MM.1S (cell line): ENCODE measurements around the gene FMN2.
A peak's percentile ranks its signal among the peaks of the same experiment; 100 is the strongest.

Source experiments
- DNase-seq: peaks from one replicate; pipeline ENCODE4 v3.0.0-alpha.2; 2015
- H2AFZ ChIP-seq: fragments of 300-600 bp; sonication (generic); 2 replicates; pipeline ENCODE4 v1.6.0; 2016; ENCODE audit warnings: antibody characterized with exemption, low read length
- H3F3A ChIP-seq: fragments of 300-600 bp; sonication (generic); 2 replicates; pipeline ENCODE4 v1.6.1; 2016; ENCODE audit warnings: mild to moderate bottlenecking, antibody characterized with exemption, low read length, moderate library complexity, mixed read lengths; ENCODE audit not compliant: insufficient read depth
- H3K27ac ChIP-seq: fragments of 300-600 bp; sonication (generic); 2 replicates; pipeline ENCODE4 v1.5.1; 2016; ENCODE audit warnings: mild to moderate bottlenecking, low read length
- H3K27me3 ChIP-seq: fragments of 300-600 bp; sonication (generic); replicated peaks from 2 replicates; pipeline ENCODE4 v1.6.0; 2016; ENCODE audit warnings: low read length; ENCODE audit not compliant: insufficient read depth
- H3K36me3 ChIP-seq: fragments of 300-600 bp; sonication (generic); replicated peaks from 2 replicates; pipeline ENCODE4 v1.6.1; 2016; ENCODE audit warnings: mild to moderate bottlenecking, low read length, mixed read lengths; ENCODE audit not compliant: insufficient read depth
- H3K4me1 ChIP-seq: fragments of 300-600 bp; sonication (generic); 2 replicates; pipeline ENCODE4 v1.6.1; 2016; ENCODE audit warnings: low read length, mixed read lengths
- H3K4me2 ChIP-seq: fragments of 300-600 bp; sonication (generic); 2 replicates; pipeline ENCODE4 v1.6.0; 2016; ENCODE audit warnings: low read depth, low read length
- H3K4me3 ChIP-seq: fragments of 300-600 bp; sonication (generic); 2 replicates; pipeline ENCODE4 v1.5.1; 2016; ENCODE audit warnings: low read length, mixed read lengths
- H3K79me2 ChIP-seq: fragments of 300-600 bp; sonication (generic); 2 replicates; pipeline ENCODE4 v1.6.1; 2016; ENCODE audit warnings: mixed run types, low read length, mixed read lengths
- H3K9ac ChIP-seq: fragments of 300-600 bp; sonication (generic); 2 replicates; pipeline ENCODE4 v1.6.1; 2016; ENCODE audit warnings: low read length, mixed read lengths
- H3K9me2 ChIP-seq: fragments of 300-600 bp; sonication (generic); replicated peaks from 2 replicates; pipeline ENCODE4 v1.6.1; 2016; ENCODE audit warnings: mild to moderate bottlenecking, low read length, mixed read lengths; ENCODE audit not compliant: insufficient read depth
- H3K9me3 ChIP-seq: fragments of 300-600 bp; sonication (generic); replicated peaks from 2 replicates; pipeline ENCODE4 v1.6.1; 2016; ENCODE audit warnings: mild to moderate bottlenecking, low read length, mixed read lengths; ENCODE audit not compliant: insufficient read depth
- H4K20me1 ChIP-seq: fragments of 300-600 bp; sonication (generic); 2 replicates; pipeline ENCODE4 v1.6.1; 2016; ENCODE audit warnings: mild to moderate bottlenecking, low read length, moderate library complexity, mixed read lengths; ENCODE audit not compliant: insufficient read depth
- EZH2 ChIP-seq: fragments of 300-600 bp; sonication (generic); optimal IDR thresholded peaks from 2 replicates; pipeline ENCODE3; 2017; ENCODE audit warnings: low read depth, mild to moderate bottlenecking, antibody characterized with exemption, low read length, mixed read lengths
- EZH2phosphoT487 ChIP-seq: fragments of 300-600 bp; sonication (generic); IDR thresholded peaks from 2 replicates; pipeline ENCODE4 v1.6.1; 2018; ENCODE audit warnings: antibody characterized with exemption, low read length
- TF ChIP-seq, protein P1 (sequence below): fragments of 300-600 bp; sonication (generic); IDR thresholded peaks from 2 replicates; pipeline ENCODE4 v1.5.1; 2016; ENCODE audit warnings: antibody characterized with exemption, low read length, mixed read lengths

FMN2 gene

DNA sequence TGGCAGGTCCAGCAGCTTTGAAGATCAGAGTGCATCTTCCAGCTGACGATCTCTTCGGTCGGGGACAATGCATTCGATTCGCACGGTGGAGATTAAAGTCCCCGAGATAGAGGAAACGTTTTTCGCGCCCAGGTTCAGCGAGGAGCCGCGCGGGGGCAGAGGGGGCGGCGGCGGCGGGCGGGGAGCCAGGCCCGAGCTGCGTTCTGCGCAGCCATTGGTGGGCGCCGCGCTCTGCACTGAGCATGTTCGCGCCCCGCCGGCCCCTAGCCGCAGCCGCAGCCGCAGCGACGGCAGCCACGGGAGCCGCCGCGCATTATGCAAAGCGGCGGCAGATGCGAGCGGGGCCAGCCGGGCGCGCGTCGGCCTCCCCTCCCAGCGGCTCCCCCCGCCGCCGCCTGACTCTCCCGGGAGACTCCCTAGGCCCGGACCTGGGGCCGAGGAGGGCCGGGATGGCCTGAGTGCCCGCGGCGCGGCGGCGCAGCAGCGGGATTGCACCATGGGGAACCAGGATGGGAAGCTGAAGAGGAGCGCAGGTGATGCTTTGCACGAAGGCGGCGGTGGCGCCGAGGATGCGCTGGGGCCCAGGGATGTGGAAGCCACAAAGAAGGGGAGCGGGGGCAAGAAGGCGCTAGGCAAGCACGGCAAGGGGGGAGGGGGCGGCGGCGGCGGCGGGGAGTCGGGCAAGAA lies at the start of gene FMN2:
Gene FMN2, plus strand, starts transcription at position 270 of the 687 bp plus-strand sequence. Its CDS starts 227 bp downstream, at position 497.
- H3K27me3 ChIP-seq: no peaks in the 10 kb centered on the region
- no peaks in the 10 kb centered on the region for H3K36me3 ChIP-seq
- H3K9ac ChIP-seq: no peak within 1 kb of the TSS
- peak; percentile 58 for DNase-seq
- peak within 1 kb of the TSS; percentile 85 for H3K4me2 ChIP-seq
- H3K4me1 ChIP-seq: no peaks in the 10 kb centered on the region
- H3K79me2 ChIP-seq: no peaks in the 10 kb centered on the region
- no peaks in the 10 kb centered on the region for H3K9me3 ChIP-seq
- H2AFZ ChIP-seq: peak within 1 kb of the TSS; percentile 28; the same call in 1 of the 2 replicates
- no peaks in the 10 kb centered on the region for H3F3A ChIP-seq
- no peak for TF ChIP-seq EZH2phosphoT487
- H3K4me3 ChIP-seq: peak within 1 kb of the TSS; percentile 49
- H3K27ac ChIP-seq: no peak within 1 kb of the TSS
- no peaks in the 10 kb centered on the region for H4K20me1 ChIP-seq
- H3K9me2 ChIP-seq: no peaks in the 10 kb centered on the region

DNA sequence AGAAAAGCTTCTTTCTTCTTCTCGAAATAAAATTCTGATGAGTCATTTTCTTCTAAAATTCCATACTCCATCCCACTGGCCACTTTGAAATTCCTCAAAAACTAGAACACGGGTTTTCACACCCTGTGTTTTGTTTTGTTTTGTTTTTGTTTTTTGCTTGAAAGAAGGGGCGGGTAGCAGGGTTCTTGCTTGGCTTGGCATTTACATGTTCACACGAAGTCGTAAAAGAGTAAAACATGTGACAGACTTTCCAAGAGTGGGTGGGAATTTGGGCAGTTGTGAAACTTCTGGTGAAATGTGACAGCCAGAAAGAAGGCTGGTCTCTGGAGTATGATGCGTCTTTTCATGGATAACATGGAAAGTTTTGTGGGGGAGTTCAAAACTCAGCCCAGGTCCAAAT lies 47.1 kb upstream of the FMN2 start:
- Histone ChIP-seq H3K4me2 (no peak overlapping the region), H3F3A (no peaks in the 10 kb centered on the region), H3K79me2 (no peaks in the 10 kb centered on the region), H3K9me3 (no peaks in the 10 kb centered on the region), H3K4me3 (no peak overlapping the region), H3K36me3 (no peaks in the 10 kb centered on the region), H4K20me1 (no peaks in the 10 kb centered on the region), H3K9ac (no peak overlapping the region), H2AFZ (no peak overlapping the region), H3K9me2 (no peaks in the 10 kb centered on the region), H3K27me3 (no peaks in the 10 kb centered on the region), H3K27ac (no peak overlapping the region), H3K4me1 (no peaks in the 10 kb centered on the region)
- TF ChIP-seq EZH2phosphoT487 (no peak), EZH2 (no peak)
- TF ChIP-seq, protein P1, sequence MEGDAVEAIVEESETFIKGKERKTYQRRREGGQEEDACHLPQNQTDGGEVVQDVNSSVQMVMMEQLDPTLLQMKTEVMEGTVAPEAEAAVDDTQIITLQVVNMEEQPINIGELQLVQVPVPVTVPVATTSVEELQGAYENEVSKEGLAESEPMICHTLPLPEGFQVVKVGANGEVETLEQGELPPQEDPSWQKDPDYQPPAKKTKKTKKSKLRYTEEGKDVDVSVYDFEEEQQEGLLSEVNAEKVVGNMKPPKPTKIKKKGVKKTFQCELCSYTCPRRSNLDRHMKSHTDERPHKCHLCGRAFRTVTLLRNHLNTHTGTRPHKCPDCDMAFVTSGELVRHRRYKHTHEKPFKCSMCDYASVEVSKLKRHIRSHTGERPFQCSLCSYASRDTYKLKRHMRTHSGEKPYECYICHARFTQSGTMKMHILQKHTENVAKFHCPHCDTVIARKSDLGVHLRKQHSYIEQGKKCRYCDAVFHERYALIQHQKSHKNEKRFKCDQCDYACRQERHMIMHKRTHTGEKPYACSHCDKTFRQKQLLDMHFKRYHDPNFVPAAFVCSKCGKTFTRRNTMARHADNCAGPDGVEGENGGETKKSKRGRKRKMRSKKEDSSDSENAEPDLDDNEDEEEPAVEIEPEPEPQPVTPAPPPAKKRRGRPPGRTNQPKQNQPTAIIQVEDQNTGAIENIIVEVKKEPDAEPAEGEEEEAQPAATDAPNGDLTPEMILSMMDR: no peak
- no peak for DNase-seq

DNA sequence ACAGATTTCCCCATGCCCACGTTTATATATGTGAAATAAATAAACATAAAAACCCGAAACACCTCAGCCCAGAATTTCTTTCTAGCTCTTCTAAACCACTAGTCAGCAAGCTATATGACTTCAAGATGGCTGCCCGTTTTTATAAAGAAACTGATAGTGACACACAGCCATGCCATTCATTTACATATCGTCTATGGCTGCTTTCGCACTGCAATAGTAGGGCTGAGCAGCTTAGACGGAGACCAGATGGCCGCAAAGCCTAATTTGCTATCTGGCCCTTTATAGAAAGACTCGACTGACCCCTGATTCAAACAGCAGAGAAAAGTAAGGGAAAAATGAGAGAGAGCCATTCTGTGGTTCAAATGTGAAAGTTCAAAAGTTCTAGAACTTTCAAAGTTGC lies 45.7 kb upstream of the FMN2 start:
- no peaks in the 10 kb centered on the region for H3K36me3 ChIP-seq
- no peaks in the 10 kb centered on the region for H3K9me3 ChIP-seq

More for the DNA sequence above, 45.7 kb upstream of the FMN2 start:
- Histone ChIP-seq H3F3A (no peaks in the 10 kb centered on the region), H3K9me2 (no peaks in the 10 kb centered on the region), H3K4me3 (no peak overlapping the region), H3K9ac (no peak overlapping the region), H4K20me1 (no peaks in the 10 kb centered on the region), H3K4me1 (no peaks in the 10 kb centered on the region), H3K27ac (no peak overlapping the region), H2AFZ (no peak overlapping the region), H3K4me2 (no peak overlapping the region), H3K79me2 (no peaks in the 10 kb centered on the region), H3K27me3 (no peaks in the 10 kb centered on the region)
- no peak for DNase-seq
- TF ChIP-seq EZH2: no peak
- TF ChIP-seq EZH2phosphoT487: no peak
- TF ChIP-seq, protein P1: no peak
